GM23248 (cell line): ENCODE measurements around the gene PARD3B.

ENCODE experiments used
- EZH2 ChIP-seq: fragments of 200-600 bp; sonication (generic); IDR thresholded peaks from 2 replicates; pipeline ENCODE4 v1.6.1; 2018; ENCODE audit warnings: antibody characterized with exemption, mild to moderate bottlenecking; ENCODE audit not compliant: insufficient read depth, poor library complexity, severe bottlenecking
- EZH2phosphoT487 ChIP-seq: fragments of 200-600 bp; sonication (generic); IDR thresholded peaks from 2 replicates; pipeline ENCODE4 v1.6.1; 2018; ENCODE audit warnings: antibody characterized with exemption, moderate library complexity, mild to moderate bottlenecking, low read depth; ENCODE audit not compliant: insufficient read depth

DNA sequence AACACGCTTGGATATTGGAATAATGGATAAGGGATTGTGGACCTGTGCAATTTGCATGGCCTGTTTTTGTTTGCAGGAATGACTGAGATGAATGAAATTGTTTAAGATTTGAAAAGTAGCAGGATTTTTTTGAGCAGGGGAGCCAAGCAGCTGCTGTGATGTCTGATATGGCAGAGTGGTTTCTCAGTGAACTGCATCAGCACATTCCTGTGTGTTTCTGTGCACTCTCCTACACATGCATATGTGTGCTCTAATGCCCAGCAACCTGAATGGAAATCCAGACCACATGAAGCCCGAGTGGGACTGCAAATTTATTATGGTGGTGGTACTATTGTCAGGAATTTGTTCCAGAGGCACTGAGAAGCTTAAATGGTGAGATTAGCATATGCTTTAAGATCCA is 161.7 kb downstream of the PARD3B start:
- no peak for TF ChIP-seq EZH2phosphoT487
- TF ChIP-seq EZH2: no peak
